ENCODE results near the gene IGSF9B.

- no peak for TF ChIP-seq POLR2A (IDR thresholded peaks at IDR 0.05)
- no peak for TF ChIP-seq CTCF (IDR thresholded peaks at IDR 0.05)
Measured at GRCh38 chr11:133898770-133899115, 58.0 kb downstream of the IGSF9B start.

Data from heart left ventricle (tissue), 13 donors.